MCF 10A (cell line): ENCODE measurements around the gene SLMAP. TPM values are rescaled to one million over a fixed set of nuclear protein-coding genes. Genes with fewer than 3 reads are reported as not detected.

Experiments used
- BruUV-seq: library from RNA; stranded (reverse); fragments of 400-500 nt; replicated peaks from 2 replicates; lab custom pipeline; 2021; lab: Mats Ljungman, UMichigan
- CTCF ChIA-PET: fragments of 300-600 bp; sonication (Branson Sonifier 250); formaldehyde crosslinking; extraction: SDS; loops from one replicate; lab custom pipeline; 2021; ENCODE audit warnings: antibody characterized with exemption, inconsistent platforms; lab: Yijun Ruan, JAX
- POLR2A ChIA-PET: fragments of 300-600, 350-650 bp; sonication (Branson Sonifier 250); formaldehyde crosslinking; extraction: SDS; loops from one replicate; lab custom pipeline; 2020; ENCODE audit warnings: antibody characterized with exemption, inconsistent platforms; lab: Yijun Ruan, JAX
- DNase-seq: peaks from one replicate; pipeline ENCODE4 v3.0.0-alpha.2; 2018; ENCODE audit not compliant: unreplicated experiment
- H3K27ac Mint-ChIP-seq: one replicate; pipeline ENCODE4 v1.8.0; 2022; ENCODE audit warnings: mild to moderate bottlenecking, low read depth, mixed read lengths; ENCODE audit not compliant: unreplicated experiment
- H3K27me3 Mint-ChIP-seq: one replicate; pipeline ENCODE4 v1.8.0; 2022; ENCODE audit warnings: mixed read lengths; ENCODE audit not compliant: insufficient read depth, unreplicated experiment
- H3K36me3 Mint-ChIP-seq: one replicate; pipeline ENCODE4 v1.8.0; 2022; ENCODE audit warnings: mild to moderate bottlenecking, moderate library complexity, mixed read lengths; ENCODE audit not compliant: insufficient read depth, unreplicated experiment
- H3K4me1 Mint-ChIP-seq: one replicate; pipeline ENCODE4 v1.8.0; 2022; ENCODE audit warnings: mixed read lengths; ENCODE audit not compliant: insufficient read depth, unreplicated experiment
- H3K4me3 Mint-ChIP-seq: one replicate; pipeline ENCODE4 v1.8.0; 2022; ENCODE audit warnings: mild to moderate bottlenecking, moderate library complexity, mixed read lengths; ENCODE audit not compliant: unreplicated experiment
- H3K9me3 Mint-ChIP-seq: one replicate; pipeline ENCODE4 v1.8.0; 2022; ENCODE audit warnings: mixed read lengths; ENCODE audit not compliant: unreplicated experiment
- intact Hi-C: fragments of 100-400 bp; cut with micrococcal nuclease; formaldehyde crosslinking; loops from 2 replicates; pipeline ENCODE4 v1.14.1; 2022
- total RNA-seq: library from RNA; stranded (reverse); gene quantifications from 2 replicates; pipeline ENCODE4 v1.2.3, GENCODE V29; 2022
- TF ChIP-seq, protein P1 (sequence below): fragments of 200-600 bp; IDR thresholded peaks from one replicate; pipeline ENCODE4 v1.8.0; 2022; ENCODE audit warnings: antibody characterized with exemption, mild to moderate bottlenecking; ENCODE audit not compliant: unreplicated experiment

Gene SLMAP
- total RNA-seq, 1 experiment from 2014 or later: 77.9 TPM

DNA sequence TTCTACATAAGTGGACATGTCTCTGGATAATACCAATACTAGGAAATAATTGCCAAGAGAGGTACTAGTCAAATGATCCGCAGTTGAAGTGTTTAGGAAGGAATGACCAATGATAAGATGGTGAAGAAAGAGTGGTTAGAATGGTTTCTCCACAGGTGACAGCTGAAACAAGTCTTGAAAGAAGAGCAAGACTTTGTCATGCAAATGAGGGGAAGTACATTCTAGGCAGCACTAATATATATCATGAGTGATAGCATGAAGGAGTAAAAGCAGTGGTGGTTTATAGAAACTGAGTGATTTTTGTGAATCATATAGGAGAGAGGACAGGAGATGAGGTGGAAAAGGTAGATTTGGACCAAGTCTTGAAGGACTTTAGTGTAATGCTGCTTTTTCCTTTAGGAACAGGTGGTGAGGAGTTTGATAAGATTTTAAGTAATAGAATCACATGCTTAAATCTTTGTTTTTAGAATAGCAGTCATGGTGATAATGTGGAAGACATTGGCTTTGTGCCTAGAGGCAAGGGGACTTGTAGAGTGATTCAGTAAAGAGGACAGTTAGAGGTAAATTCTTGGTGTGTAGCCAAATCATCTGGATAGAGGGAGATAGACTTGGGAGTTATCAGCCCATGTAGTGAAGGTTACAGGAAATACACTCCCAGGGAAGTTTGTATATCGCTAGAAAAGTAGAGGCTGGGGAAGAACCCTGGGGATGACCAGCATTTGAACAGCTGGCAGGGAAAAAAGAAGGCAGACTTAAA lies 31.9 kb downstream of the SLMAP start:
- BruUV-seq: no TSS peak
- Mint-ChIP-seq H3K4me1 (peaks cover 22% of the 10 kb centered on the region), H3K36me3 (no peaks in the 10 kb centered on the region), H3K27me3 (no peaks in the 10 kb centered on the region), H3K27ac (no peak overlapping the region), H3K4me3 (no peak overlapping the region), H3K9me3 (no peaks in the 10 kb centered on the region)
- POLR2A ChIA-PET: interaction anchor here (0.5 to 1.7 kb wide), 4 partner anchors 10 to 14 kb away, joined by 3 to 6 read pairs (median 4); no protein-coding TSS in a partner anchor
- CTCF ChIA-PET: interaction anchor here (1.1 kb wide), 1 partner anchor 32 kb away, joined by 4 read pairs; the partner anchor contains the start of gene SLMAP
- no peak for DNase-seq
- intact Hi-C loops: no loop called here
- TF ChIP-seq, protein P1, sequence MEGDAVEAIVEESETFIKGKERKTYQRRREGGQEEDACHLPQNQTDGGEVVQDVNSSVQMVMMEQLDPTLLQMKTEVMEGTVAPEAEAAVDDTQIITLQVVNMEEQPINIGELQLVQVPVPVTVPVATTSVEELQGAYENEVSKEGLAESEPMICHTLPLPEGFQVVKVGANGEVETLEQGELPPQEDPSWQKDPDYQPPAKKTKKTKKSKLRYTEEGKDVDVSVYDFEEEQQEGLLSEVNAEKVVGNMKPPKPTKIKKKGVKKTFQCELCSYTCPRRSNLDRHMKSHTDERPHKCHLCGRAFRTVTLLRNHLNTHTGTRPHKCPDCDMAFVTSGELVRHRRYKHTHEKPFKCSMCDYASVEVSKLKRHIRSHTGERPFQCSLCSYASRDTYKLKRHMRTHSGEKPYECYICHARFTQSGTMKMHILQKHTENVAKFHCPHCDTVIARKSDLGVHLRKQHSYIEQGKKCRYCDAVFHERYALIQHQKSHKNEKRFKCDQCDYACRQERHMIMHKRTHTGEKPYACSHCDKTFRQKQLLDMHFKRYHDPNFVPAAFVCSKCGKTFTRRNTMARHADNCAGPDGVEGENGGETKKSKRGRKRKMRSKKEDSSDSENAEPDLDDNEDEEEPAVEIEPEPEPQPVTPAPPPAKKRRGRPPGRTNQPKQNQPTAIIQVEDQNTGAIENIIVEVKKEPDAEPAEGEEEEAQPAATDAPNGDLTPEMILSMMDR: no peak

DNA sequence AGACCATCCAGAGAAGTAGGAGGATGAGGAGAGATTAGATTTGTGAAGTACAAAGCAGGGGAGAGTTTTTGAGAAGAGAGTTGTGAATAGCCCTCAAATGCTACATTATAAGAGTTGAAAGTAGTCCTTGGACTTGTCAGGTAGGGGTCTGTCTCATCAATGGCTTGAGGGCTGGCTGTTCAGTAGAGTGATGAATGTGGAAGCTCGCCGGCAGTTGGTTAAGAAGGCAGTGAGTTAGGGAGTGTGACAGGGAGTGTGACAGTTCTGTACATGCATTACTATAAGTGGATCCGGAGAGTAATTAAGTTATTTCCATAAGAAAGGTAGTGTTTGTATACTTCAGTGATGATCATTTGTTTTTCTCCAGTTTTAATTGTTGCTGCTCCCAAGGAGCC lies 32.5 kb downstream of the SLMAP start:
- DNase-seq: no peak
- Mint-ChIP-seq H3K36me3 (no peaks in the 10 kb centered on the region), H3K4me1 (peaks cover 16% of the 10 kb centered on the region), H3K27ac (no peak overlapping the region), H3K4me3 (no peak overlapping the region), H3K9me3 (no peaks in the 10 kb centered on the region), H3K27me3 (no peaks in the 10 kb centered on the region)
- TF ChIP-seq, protein P1: no peak
- ChIA-PET CTCF (no interaction called here), POLR2A (interaction anchor here (0.5 kb wide), 1 partner anchor 11 kb away, joined by 5 read pairs; no protein-coding TSS in a partner anchor)
- BruUV-seq: no TSS peak
- intact Hi-C loops: no loop called here

DNA sequence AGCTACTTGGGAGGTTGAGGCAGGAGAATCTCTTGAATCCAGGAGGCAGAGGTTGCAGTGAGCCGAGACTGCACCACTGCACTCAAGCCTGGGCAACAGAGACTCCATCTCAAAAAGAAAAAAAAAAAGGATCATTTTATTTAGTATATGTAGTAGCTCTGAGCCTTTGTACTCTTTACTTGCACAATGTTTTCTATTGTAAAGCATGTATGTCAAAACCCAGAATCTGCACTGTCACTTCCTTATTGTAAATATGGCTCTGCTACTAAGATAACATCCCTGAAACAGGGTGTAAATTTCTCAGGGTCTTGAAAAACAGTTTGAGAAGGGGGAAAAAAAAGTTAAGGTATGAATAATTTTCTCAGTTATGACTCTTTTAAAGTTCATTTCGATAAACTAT lies 35.1 kb downstream of the SLMAP start:
- intact Hi-C loops: no loop called here
- H3K9me3 Mint-ChIP-seq: no peaks in the 10 kb centered on the region
- POLR2A ChIA-PET: interaction anchor here (0.7 to 2.8 kb wide), 8 partner anchors 8 to 568 kb away, joined by 3 to 7 read pairs (median 5); partner anchors contain the start of gene SLMAP
- CTCF ChIA-PET: interaction anchor here (1.1 kb wide), 1 partner anchor 10 kb away, joined by 4 read pairs; no protein-coding TSS in a partner anchor
- TF ChIP-seq, protein P1: no peak
- peaks cover 21% of the 10 kb centered on the region for H3K4me1 Mint-ChIP-seq
- no peaks in the 10 kb centered on the region for H3K27me3 Mint-ChIP-seq
- no TSS peak for BruUV-seq
- no peak for DNase-seq
- no peak overlapping the region for H3K27ac Mint-ChIP-seq
- no peak overlapping the region for H3K4me3 Mint-ChIP-seq
- no peaks in the 10 kb centered on the region for H3K36me3 Mint-ChIP-seq

DNA sequence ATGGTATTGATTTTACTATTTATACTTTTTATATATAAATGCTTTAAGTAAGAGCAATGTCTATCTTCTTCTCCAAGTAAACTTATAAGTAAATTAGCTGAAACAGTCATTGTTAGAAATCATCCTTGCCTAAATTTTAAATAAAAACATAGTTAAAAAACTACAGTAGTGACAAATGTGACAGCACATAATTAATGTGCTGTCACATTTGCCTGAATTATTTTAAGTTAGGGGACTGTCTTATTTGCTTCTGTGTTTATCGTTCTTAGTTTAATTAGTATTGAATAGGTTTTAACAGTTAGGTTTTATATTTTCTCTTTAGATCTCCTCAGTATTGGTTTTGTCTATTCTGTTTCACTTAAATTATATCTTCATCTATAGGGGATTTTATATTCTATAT lies 36.1 kb downstream of the SLMAP start:
- no peak overlapping the region for H3K27ac Mint-ChIP-seq
- H3K27me3 Mint-ChIP-seq: no peaks in the 10 kb centered on the region
- peaks cover 22% of the 10 kb centered on the region for H3K4me1 Mint-ChIP-seq
- DNase-seq: no peak
- BruUV-seq: no TSS peak
- TF ChIP-seq, protein P1: no peak
- no peak overlapping the region for H3K4me3 Mint-ChIP-seq
- no peaks in the 10 kb centered on the region for H3K36me3 Mint-ChIP-seq
- ChIA-PET POLR2A (interaction anchor here (0.6 to 2.8 kb wide), 7 partner anchors 9 to 195 kb away, joined by 3 to 7 read pairs (median 3); partner anchors contain the start of genes ARF4 and SLMAP), CTCF (no interaction called here)
- H3K9me3 Mint-ChIP-seq: no peaks in the 10 kb centered on the region
- intact Hi-C loops: no loop called here
